MG63 (cell line): ENCODE results near the gene PLEKHJ1. TPM values are rescaled to one million over a fixed set of nuclear protein-coding genes. Genes with fewer than 3 reads are reported as not detected.

Experiments used
- DNase-seq: peaks from one replicate; pipeline ENCODE4 v3.0.0-alpha.2; 2020
- H3K27me3 ChIP-seq: fragments of 250-450 bp; sonication (Bioruptor Pico); 2 replicates; pipeline ENCODE4 v1.5.1; 2020; ENCODE audit warnings: mild to moderate bottlenecking, moderate library complexity
- H3K36me3 ChIP-seq: fragments of 250-450 bp; sonication (Bioruptor Pico); 2 replicates; pipeline ENCODE4 v1.5.1; 2020; ENCODE audit warnings: mild to moderate bottlenecking, moderate library complexity
- H3K4me3 ChIP-seq: fragments of 250-450 bp; sonication (Bioruptor Pico); 2 replicates; pipeline ENCODE4 v1.5.1; 2020; ENCODE audit warnings: mild to moderate bottlenecking, moderate library complexity
- H3K9me3 ChIP-seq: fragments of 250-450 bp; sonication (Bioruptor Pico); 2 replicates; pipeline ENCODE4 v1.5.1; 2020; ENCODE audit warnings: mild to moderate bottlenecking, moderate library complexity
- total RNA-seq: library from RNA; depleted of rRNA; stranded (reverse); fragments of >200 nt; shearing (Covaris generic); gene quantifications from 2 replicates; pipeline ENCODE4 v1.2.3, GENCODE V29; 2014; ENCODE audit warnings: low replicate concordance; rRNA removed

PLEKHJ1 gene
- total RNA-seq, 1 experiment from 2014 or later = 25.6 TPM

DNA sequence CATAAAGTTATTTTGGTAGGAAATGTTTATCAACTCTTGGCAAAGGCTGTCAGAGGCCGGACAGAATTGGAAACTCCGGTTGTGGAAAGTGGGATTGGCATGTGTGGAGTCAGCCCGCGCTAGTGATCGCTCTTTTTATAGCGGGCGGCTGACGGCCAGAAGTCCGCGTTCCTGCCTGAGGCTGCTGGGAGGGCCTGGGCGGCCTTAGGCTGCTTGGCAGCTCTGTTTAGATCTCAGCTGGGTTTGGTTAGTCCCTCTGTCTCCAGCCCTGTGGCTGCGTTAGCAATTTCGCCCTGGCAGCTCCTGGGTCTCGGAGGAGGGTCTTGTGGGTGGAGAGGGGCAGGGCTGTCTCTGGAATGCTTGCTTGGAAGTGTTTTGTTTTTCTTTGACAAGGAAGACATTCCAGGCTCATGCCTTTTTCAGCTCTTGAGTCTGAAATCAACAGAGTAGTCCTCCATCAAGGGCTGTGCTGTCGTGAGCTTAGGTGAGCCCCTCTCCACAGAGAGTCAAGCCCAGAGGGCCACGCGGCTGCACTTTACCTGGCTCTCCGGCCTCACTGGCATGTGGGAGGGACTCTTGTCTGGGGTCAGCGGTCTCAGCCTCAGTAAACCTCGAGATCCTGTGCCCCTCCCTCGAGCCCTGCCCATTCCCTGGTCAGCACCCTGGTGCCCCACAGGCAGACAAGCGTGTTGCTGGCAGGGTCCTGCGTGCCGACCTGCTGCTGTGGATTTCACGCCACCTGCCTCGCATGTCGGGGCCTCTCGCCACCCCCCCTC is 49.9 kb downstream of the PLEKHJ1 start:
- Histone ChIP-seq H3K27me3 (no peaks in the 10 kb centered on the region), H3K4me3 (no peak overlapping the region), H3K36me3 (peaks cover 13% of the 10 kb centered on the region), H3K9me3 (no peaks in the 10 kb centered on the region)
- peak; percentile 92 for DNase-seq

DNA sequence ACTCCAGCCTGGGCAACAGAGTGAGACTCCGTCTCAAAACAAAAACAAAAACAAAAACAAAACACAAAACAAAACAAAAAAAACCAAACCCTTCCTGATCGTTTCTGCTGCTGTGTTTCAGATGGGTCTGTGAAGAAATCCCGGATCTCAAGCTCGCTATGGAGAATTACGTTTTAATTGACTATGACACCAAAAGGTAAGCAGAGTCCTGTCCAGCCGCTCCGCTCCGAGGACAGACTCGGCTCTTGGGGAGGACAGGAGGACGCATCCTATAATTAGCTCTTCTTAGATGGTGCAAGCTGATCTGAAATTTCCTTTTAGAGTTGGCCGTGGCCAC is 50.4 kb downstream of the PLEKHJ1 start:
- Histone ChIP-seq H3K9me3 (no peaks in the 10 kb centered on the region), H3K4me3 (no peak overlapping the region), H3K27me3 (no peaks in the 10 kb centered on the region), H3K36me3 (peaks cover 13% of the 10 kb centered on the region)
- no peak for DNase-seq

DNA sequence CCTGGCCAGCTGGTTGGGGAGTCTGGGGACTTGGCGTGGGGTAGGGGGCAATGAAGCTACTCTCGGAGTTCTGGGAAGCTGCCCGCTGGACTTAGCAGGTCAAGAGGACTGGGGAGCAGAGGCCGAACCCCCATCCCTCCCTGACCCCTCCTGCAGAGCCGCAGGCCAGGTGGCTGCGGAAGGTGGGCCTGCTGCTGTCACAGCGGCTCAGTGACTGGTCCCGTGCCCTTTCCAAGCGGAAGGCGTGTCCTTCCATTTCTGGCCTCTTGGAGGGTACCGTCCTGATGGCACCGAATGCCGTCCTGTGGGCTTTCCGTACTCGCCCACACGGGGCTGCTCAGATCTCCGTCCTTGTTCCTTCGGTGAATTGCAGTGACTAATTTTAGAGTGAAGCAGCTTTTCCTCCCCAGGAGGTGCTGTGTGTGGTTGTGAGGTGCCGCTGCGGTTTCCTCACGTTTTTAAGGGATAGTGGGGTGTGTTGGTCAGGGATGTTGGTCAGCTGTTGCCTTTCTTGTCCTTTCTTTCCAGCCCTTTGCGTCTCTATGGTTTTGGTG is 51.6 kb downstream of the PLEKHJ1 start:
- DNase-seq = no peak

More for the DNA sequence above, 51.6 kb downstream of the PLEKHJ1 start:
- H3K4me3 ChIP-seq = no peak overlapping the region
- H3K9me3 ChIP-seq = no peaks in the 10 kb centered on the region
- peaks cover 11% of the 10 kb centered on the region for H3K36me3 ChIP-seq
- no peaks in the 10 kb centered on the region for H3K27me3 ChIP-seq

Other genes with a start within 250 kb of the PLEKHJ1 start
- 34.4 and 36.4 TPM in 2 replicates for gene BTBD2, start 220.6 kb downstream of the PLEKHJ1 start, total RNA-seq
- 17.9 and 38.6 TPM in 2 replicates for gene MKNK2, start 185.1 kb downstream of the PLEKHJ1 start, total RNA-seq
- gene MOB3A, start 140.0 kb downstream of the PLEKHJ1 start, total RNA-seq = 9.4 and 9.7 TPM in 2 replicates
- gene IZUMO4, start 139.4 kb downstream of the PLEKHJ1 start, total RNA-seq = not detected in 2 replicates
- 65.6 and 91.8 TPM in 2 replicates for gene AP3D1, start 84.8 kb downstream of the PLEKHJ1 start, total RNA-seq
- 3.5 and 5.4 TPM in 2 replicates for gene DOT1L, start 72.4 kb downstream of the PLEKHJ1 start, total RNA-seq
- 5.5 and 23.7 TPM in 2 replicates for gene SF3A2, start 495 bp upstream of the PLEKHJ1 start, total RNA-seq
- gene AMH, start 13.0 kb upstream of the PLEKHJ1 start, total RNA-seq = 0.49 and 4.1 TPM in 2 replicates
- gene JSRP1, start 20.1 kb upstream of the PLEKHJ1 start, total RNA-seq = not detected in 2 replicates
- gene PEAK3, start 45.8 kb upstream of the PLEKHJ1 start, total RNA-seq = not detected in 2 replicates
- gene LINGO3, start 71.8 kb upstream of the PLEKHJ1 start, total RNA-seq = not detected in 2 replicates
- 73.8 and 259 TPM in 2 replicates for gene LSM7, start 92.3 kb upstream of the PLEKHJ1 start, total RNA-seq
- 14.9 and 17.8 TPM in 2 replicates for gene SPPL2B, start 92.4 kb upstream of the PLEKHJ1 start, total RNA-seq
- not detected in 2 replicates for gene TMPRSS9, start 123.9 kb upstream of the PLEKHJ1 start, total RNA-seq
- gene TIMM13, start 191.3 kb upstream of the PLEKHJ1 start, total RNA-seq = 17.2 and 34.5 TPM in 2 replicates
- 124 and 171 TPM in 2 replicates for gene LMNB2, start 220.6 kb upstream of the PLEKHJ1 start, total RNA-seq
- gene GADD45B, start 239.8 kb upstream of the PLEKHJ1 start, total RNA-seq = 36.4 and 48.7 TPM in 2 replicates